NK-92 treated with Interleukin-12 subunit alpha and Interleukin-12 subunit beta, amount 100 ng/mL, for 24 hours (cell line): Measurements from ENCODE around the gene IKBIP.
"Not testable (repeated sequence)": the region's sequence is repeated elsewhere in the genome, so short reads cannot be mapped to it uniquely, and the experiment has no call there.

Experiments
- DNase-seq: peaks from one replicate; lab custom pipeline; 2025; lab: John Stamatoyannopoulos, UW

IKBIP gene

DNA sequence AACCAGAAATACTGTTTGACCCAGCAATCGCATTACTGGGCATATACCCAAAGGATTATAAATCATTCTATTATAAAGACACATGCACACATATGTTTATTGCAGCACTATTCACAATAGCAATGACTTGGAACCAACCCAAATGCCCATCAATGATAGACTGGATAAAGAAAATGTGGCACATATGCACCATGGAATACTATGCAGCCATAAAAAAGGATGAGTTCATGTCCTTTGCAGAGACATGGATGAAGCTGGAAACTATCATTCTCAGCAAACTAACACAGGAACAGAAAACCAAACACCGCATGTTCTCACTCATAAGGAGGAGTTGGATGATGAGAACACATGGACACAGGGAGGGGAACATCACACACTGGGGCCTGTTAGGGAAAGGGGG, 67.8 kb downstream of the IKBIP start:
- DNase-seq = not testable (repeated sequence)

DNA sequence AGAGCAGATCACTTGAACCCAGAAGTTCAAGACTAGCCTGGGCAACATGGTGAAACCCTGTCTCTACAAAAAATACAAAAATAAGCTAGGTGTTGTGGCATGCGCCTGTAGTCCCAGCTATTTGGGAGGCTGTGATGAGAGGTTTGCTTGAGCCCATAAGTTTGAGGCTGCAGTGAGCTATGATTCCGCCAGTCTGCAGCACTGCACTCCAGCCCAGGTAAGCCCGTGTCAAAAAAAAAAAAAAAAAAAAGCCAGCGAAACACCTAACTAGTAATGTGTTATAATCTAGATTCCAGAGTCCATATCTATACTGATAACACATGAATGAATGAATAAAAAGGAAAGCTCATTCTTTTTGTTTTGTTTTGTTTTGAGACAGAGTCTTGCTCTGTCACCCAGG, 69.6 kb downstream of the IKBIP start:
- no peak for DNase-seq
